Measurements from ENCODE around the gene PHTF2.
A peak's percentile ranks its signal among the peaks of the same experiment; 100 is the strongest.

Gene PHTF2

DNA sequence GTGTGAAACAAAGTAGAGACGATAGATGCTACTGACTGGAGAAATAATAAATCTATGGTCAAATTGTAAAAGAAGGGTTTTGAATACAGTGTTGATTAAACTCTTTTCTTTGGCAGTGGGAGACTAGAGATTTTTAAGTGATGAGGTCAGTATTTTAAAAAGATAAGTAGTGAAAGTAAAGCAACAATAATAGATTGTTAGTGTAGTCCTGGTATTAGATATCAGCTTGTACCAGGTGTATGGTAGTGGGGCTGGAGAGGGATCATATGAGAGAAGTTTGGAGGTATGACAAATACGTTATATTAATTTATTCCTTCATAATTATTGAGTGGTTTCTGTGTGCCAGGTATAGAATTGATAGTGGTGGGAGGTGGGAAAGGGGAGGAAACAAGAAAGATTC, 25.2 kb downstream of the PHTF2 start:
- no peak for TF ChIP-seq EZH2phosphoT487 (IDR thresholded peaks at IDR 0.05; ENCODE audit: borderline replicate concordance, low read length)
- TF ChIP-seq, protein P1, sequence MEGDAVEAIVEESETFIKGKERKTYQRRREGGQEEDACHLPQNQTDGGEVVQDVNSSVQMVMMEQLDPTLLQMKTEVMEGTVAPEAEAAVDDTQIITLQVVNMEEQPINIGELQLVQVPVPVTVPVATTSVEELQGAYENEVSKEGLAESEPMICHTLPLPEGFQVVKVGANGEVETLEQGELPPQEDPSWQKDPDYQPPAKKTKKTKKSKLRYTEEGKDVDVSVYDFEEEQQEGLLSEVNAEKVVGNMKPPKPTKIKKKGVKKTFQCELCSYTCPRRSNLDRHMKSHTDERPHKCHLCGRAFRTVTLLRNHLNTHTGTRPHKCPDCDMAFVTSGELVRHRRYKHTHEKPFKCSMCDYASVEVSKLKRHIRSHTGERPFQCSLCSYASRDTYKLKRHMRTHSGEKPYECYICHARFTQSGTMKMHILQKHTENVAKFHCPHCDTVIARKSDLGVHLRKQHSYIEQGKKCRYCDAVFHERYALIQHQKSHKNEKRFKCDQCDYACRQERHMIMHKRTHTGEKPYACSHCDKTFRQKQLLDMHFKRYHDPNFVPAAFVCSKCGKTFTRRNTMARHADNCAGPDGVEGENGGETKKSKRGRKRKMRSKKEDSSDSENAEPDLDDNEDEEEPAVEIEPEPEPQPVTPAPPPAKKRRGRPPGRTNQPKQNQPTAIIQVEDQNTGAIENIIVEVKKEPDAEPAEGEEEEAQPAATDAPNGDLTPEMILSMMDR (IDR thresholded peaks at IDR 0.05; ENCODE audit: low read depth, low read length, poor library complexity, severe bottlenecking): no peak
- H4K20me1 ChIP-seq (ENCODE audit: control insufficient read depth, insufficient read depth, low read depth, low read length): peaks cover 3% of the 10 kb centered on the region; the same call in 1 of the 2 replicates
- H3K9me3 ChIP-seq (ENCODE audit: control insufficient read depth, insufficient read depth, low read length): peaks cover 33% of the 10 kb centered on the region
- H3K27me3 ChIP-seq (ENCODE audit: control insufficient read depth, low read length): no peaks in the 10 kb centered on the region
- peak overlapping the region; percentile 66 for H3K4me3 ChIP-seq (ENCODE audit: low read length)
- H3K9me2 ChIP-seq (replicated peaks; ENCODE audit: control insufficient read depth, low read length): no peaks in the 10 kb centered on the region
- peaks cover 45% of the 10 kb centered on the region for H3K36me3 ChIP-seq (ENCODE audit: control insufficient read depth, low read length)
- peaks cover 82% of the 10 kb centered on the region for H3K4me1 ChIP-seq (ENCODE audit: control insufficient read depth, low read length)
- peak overlapping the region; percentile 78 for H3K4me2 ChIP-seq (ENCODE audit: low read length)
- peaks cover 32% of the 10 kb centered on the region for H3F3A ChIP-seq (ENCODE audit: control insufficient read depth, insufficient read depth)
- H3K79me2 ChIP-seq (ENCODE audit: control insufficient read depth, low read length): peaks cover 94% of the 10 kb centered on the region
- H3K27ac ChIP-seq (ENCODE audit: low read depth, low read length): peak overlapping the region; percentile 94

DNA sequence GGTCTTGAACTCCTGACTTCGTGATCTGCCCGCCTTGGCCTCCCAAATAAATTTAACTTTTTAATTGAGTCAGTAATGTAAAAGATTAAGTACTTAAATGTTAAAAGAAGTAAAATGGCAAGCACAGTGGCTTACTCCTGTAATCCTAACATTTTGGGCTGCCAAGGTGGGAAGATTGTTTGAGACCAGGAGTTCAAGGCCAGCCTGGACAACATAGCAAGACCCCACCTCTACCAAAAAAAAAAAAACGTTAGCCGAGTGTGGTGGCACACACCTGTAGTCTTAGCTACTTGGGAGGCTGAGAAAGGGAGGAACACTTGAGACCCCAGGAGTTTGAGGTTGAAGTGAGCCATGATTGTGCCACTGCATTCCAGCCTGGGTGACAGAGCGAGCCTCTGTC, 26.1 kb downstream of the PHTF2 start:
- H3K27ac ChIP-seq (ENCODE audit: low read depth, low read length): peak overlapping the region; percentile 94
- peaks cover 34% of the 10 kb centered on the region for H3F3A ChIP-seq (ENCODE audit: control insufficient read depth, insufficient read depth)
- H3K4me1 ChIP-seq (ENCODE audit: control insufficient read depth, low read length): peaks cover 83% of the 10 kb centered on the region
- H3K4me2 ChIP-seq (ENCODE audit: low read length): peak overlapping the region; percentile 78
- no peaks in the 10 kb centered on the region for H3K9me2 ChIP-seq (replicated peaks; ENCODE audit: control insufficient read depth, low read length)
- TF ChIP-seq, protein P1 (IDR thresholded peaks at IDR 0.05; ENCODE audit: low read depth, low read length, poor library complexity, severe bottlenecking): no peak
- no peak for TF ChIP-seq EZH2phosphoT487 (IDR thresholded peaks at IDR 0.05; ENCODE audit: borderline replicate concordance, low read length)
- H3K27me3 ChIP-seq (ENCODE audit: control insufficient read depth, low read length): no peaks in the 10 kb centered on the region
- peaks cover 37% of the 10 kb centered on the region for H3K36me3 ChIP-seq (ENCODE audit: control insufficient read depth, low read length)
- H4K20me1 ChIP-seq (ENCODE audit: control insufficient read depth, insufficient read depth, low read depth, low read length): peaks cover 3% of the 10 kb centered on the region; the same call in 1 of the 2 replicates
- peak overlapping the region; percentile 36 for H3K4me3 ChIP-seq (ENCODE audit: low read length)
- peaks cover 27% of the 10 kb centered on the region for H3K9me3 ChIP-seq (ENCODE audit: control insufficient read depth, insufficient read depth, low read length)
- peaks cover 94% of the 10 kb centered on the region for H3K79me2 ChIP-seq (ENCODE audit: control insufficient read depth, low read length)

DNA sequence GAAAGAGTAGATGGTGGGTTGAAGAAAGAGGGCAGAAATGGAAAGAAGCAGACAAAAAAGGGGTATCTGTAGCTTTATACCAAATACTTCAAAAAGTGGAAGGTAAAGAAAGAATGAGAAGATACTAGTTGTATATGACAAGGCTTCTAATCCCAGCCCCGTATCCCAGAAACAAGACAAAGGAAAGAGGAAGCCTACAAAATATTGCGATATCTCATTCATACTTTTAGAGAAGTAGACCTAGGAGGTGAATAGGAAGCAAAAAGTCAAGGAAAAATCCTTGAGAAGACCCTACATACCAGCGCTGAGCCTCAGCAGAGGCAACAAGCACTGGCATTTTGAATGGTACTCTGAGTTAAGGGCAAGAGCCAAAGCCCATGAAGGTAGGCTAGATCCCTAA, 26.6 kb downstream of the PHTF2 start:
- Histone ChIP-seq H3K4me1 (ENCODE audit: control insufficient read depth, low read length) (peaks cover 88% of the 10 kb centered on the region), H3K36me3 (ENCODE audit: control insufficient read depth, low read length) (peaks cover 32% of the 10 kb centered on the region), H3K9me3 (ENCODE audit: control insufficient read depth, insufficient read depth, low read length) (peaks cover 22% of the 10 kb centered on the region), H3F3A (ENCODE audit: control insufficient read depth, insufficient read depth) (peaks cover 34% of the 10 kb centered on the region), H3K9me2 (replicated peaks; ENCODE audit: control insufficient read depth, low read length) (no peaks in the 10 kb centered on the region), H3K27ac (ENCODE audit: low read depth, low read length) (peak overlapping the region; percentile 94), H3K4me3 (ENCODE audit: low read length) (peak overlapping the region; percentile 36), H3K4me2 (ENCODE audit: low read length) (peak overlapping the region; percentile 78), H4K20me1 (ENCODE audit: control insufficient read depth, insufficient read depth, low read depth, low read length) (peaks cover 3% of the 10 kb centered on the region; the same call in 1 of the 2 replicates), H3K27me3 (ENCODE audit: control insufficient read depth, low read length) (no peaks in the 10 kb centered on the region), H3K79me2 (ENCODE audit: control insufficient read depth, low read length) (peaks cover 94% of the 10 kb centered on the region)
- TF ChIP-seq, protein P1 (IDR thresholded peaks at IDR 0.05; ENCODE audit: low read depth, low read length, poor library complexity, severe bottlenecking): no peak
- no peak for TF ChIP-seq EZH2phosphoT487 (IDR thresholded peaks at IDR 0.05; ENCODE audit: borderline replicate concordance, low read length)
